HepG2 (cell line): Measurements from ENCODE around the gene NPBWR2. TPM values are rescaled to one million over a fixed set of nuclear protein-coding genes. Genes with fewer than 3 reads are reported as not detected.

Experiments
- AHR ChIP-seq: IDR thresholded peaks from 2 replicates; pipeline ENCODE4 v1.6.1; 2018; ENCODE audit warnings: missing genetic modification reagents, missing compliant biosample characterization
- AKAP8 ChIP-seq: sonication (generic); formaldehyde crosslinking; IDR thresholded peaks from 2 replicates; pipeline ENCODE4 v1.5.1; 2020; ENCODE audit warnings: mild to moderate bottlenecking, missing genetic modification reagents
- DMAP1 ChIP-seq: IDR thresholded peaks from 2 replicates; pipeline ENCODE4 v1.6.1; 2016
- DNMT3B ChIP-seq: conservative IDR thresholded peaks from 2 replicates; pipeline ENCODE4 v1.6.1; 2016; ENCODE audit warnings: missing biosample characterization, control low read depth
- DR1 ChIP-seq: sonication (generic); formaldehyde crosslinking; IDR thresholded peaks from 2 replicates; pipeline ENCODE4 v1.8.0; 2021; ENCODE audit warnings: mild to moderate bottlenecking, missing genetic modification reagents, inconsistent platforms
- KLF16 ChIP-seq, 2 experiments: sonication (generic) in 1 of 2; formaldehyde crosslinking in 1 of 2; IDR thresholded peaks; 2 replicates each; pipeline versions ENCODE4 v1.6.1 to v1.8.0; 2016 to 2023; ENCODE audit warnings: missing genetic modification reagents in 2 of 2, missing compliant biosample characterization in 1 of 2
- SP4 ChIP-seq: sonication (generic); formaldehyde crosslinking; IDR thresholded peaks from 2 replicates; pipeline ENCODE4 v1.8.1; 2023; ENCODE audit warnings: mild to moderate bottlenecking, missing genetic modification reagents
- ZNF839 ChIP-seq: sonication (generic); formaldehyde crosslinking; IDR thresholded peaks from 2 replicates; pipeline ENCODE4 v1.4.0; 2020; ENCODE audit warnings: missing genetic modification reagents, mild to moderate bottlenecking, borderline replicate concordance
- polyA plus RNA-seq, 8 experiments: library from polyadenylated mRNA; depleted of rRNA in 3 of 8; stranded (reverse) in 7 of 8; unstranded in 1 of 8; fragments of >200 nt; fragmentation: Illumina TruSeq in 4 of 8; extraction: Trizol in 4 of 8; gene quantifications; 2 replicates each; pipeline versions ENCODE4 v1.2.1 to v1.2.3, GENCODE V29; 2011 to 2016; ENCODE audit warnings: low read depth in 4 of 8, missing spikeins in 1 of 8, mixed read lengths in 1 of 8; ENCODE audit not compliant: insufficient read depth in 1 of 8
- total RNA-seq, 5 experiments: library from RNA; depleted of rRNA; stranded (reverse); fragments of >200 nt; fragmentation: Illumina TruSeq; extraction: Trizol; gene quantifications; 2 replicates each; pipeline ENCODE4 v1.2.3, GENCODE V29; 2016; ENCODE audit warnings: low read depth in 1 of 5
- TF ChIP-seq, protein P1 (sequence below): sonication (generic); formaldehyde crosslinking; IDR thresholded peaks from 2 replicates; pipeline ENCODE4 v1.4.0; 2020; ENCODE audit warnings: missing genetic modification reagents
- TF ChIP-seq, protein P2 (sequence below): sonication (generic); formaldehyde crosslinking; IDR thresholded peaks from 2 replicates; pipeline ENCODE4 v1.5.0; 2020; ENCODE audit warnings: mild to moderate bottlenecking, missing genetic modification reagents, borderline replicate concordance
- TF ChIP-seq, protein P3 (sequence below): IDR thresholded peaks from 2 replicates; pipeline ENCODE4 v1.6.1; 2016
- TF ChIP-seq, protein P4 (sequence below): sonication (generic); formaldehyde crosslinking; IDR thresholded peaks from 2 replicates; pipeline ENCODE4 v1.9.0; 2021; ENCODE audit warnings: missing genetic modification reagents, borderline replicate concordance
- TF ChIP-seq, protein P5 (sequence below): sonication (generic); formaldehyde crosslinking; IDR thresholded peaks from 2 replicates; pipeline ENCODE4 v1.4.0; 2020; ENCODE audit warnings: mild to moderate bottlenecking, low read depth, missing genetic modification reagents

NPBWR2 gene
- total and polyA plus RNA-seq, 2 of the 13 experiments (the other 11 are each of a cell fraction or from before 2014, with no cell fraction given) = not detected

DNA sequence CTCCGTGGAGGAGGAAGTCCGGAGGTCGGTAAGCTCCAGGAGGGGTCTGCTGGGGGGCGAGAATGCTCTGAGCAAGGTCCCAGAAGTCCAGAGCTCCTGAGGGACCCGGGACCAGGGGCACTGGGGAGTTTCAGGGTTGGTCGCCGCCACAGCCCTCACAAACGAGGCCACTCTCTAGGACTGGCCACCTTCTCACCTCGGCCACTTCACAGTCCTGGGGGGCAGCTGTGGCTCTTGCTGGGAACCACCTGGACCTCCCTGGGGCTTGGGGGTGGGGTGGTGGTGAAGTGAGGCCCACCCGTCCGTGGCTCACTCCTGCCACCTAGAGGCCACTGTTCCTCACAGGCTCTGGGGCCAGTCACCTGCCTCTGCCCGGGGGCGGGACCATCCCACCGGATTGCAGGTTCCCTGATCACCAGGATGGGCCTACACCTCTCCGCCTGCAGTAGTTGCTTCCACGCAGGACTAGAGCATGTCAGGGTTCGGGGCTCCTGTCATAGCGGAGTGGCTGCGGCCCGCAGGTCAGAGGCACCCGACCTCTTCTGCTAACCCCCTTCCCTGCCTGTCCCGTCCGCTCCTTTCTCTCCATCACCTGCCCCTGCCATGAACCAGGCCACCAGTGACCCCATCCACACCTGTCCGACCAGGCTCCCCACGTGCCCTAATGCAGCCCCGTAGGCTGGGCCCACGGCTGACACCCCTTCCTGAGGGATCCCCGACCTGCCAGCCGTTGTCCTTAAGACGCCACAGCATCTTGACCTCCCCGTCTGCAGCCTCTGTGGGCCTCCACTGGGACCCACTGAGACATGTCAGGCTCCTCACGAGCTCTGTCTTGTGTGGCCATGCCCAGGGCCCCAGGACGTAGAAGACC lies 49.5 kb downstream of the NPBWR2 start (continued):
- TF ChIP-seq, protein P1, sequence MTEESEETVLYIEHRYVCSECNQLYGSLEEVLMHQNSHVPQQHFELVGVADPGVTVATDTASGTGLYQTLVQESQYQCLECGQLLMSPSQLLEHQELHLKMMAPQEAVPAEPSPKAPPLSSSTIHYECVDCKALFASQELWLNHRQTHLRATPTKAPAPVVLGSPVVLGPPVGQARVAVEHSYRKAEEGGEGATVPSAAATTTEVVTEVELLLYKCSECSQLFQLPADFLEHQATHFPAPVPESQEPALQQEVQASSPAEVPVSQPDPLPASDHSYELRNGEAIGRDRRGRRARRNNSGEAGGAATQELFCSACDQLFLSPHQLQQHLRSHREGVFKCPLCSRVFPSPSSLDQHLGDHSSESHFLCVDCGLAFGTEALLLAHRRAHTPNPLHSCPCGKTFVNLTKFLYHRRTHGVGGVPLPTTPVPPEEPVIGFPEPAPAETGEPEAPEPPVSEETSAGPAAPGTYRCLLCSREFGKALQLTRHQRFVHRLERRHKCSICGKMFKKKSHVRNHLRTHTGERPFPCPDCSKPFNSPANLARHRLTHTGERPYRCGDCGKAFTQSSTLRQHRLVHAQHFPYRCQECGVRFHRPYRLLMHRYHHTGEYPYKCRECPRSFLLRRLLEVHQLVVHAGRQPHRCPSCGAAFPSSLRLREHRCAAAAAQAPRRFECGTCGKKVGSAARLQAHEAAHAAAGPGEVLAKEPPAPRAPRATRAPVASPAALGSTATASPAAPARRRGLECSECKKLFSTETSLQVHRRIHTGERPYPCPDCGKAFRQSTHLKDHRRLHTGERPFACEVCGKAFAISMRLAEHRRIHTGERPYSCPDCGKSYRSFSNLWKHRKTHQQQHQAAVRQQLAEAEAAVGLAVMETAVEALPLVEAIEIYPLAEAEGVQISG (CRISPR knock-in tag) = peak; percentile 80
- TF ChIP-seq SP4 (CRISPR knock-in tag) = no peak; the same call in 1 of the 2 replicates
- TF ChIP-seq, protein P2, sequence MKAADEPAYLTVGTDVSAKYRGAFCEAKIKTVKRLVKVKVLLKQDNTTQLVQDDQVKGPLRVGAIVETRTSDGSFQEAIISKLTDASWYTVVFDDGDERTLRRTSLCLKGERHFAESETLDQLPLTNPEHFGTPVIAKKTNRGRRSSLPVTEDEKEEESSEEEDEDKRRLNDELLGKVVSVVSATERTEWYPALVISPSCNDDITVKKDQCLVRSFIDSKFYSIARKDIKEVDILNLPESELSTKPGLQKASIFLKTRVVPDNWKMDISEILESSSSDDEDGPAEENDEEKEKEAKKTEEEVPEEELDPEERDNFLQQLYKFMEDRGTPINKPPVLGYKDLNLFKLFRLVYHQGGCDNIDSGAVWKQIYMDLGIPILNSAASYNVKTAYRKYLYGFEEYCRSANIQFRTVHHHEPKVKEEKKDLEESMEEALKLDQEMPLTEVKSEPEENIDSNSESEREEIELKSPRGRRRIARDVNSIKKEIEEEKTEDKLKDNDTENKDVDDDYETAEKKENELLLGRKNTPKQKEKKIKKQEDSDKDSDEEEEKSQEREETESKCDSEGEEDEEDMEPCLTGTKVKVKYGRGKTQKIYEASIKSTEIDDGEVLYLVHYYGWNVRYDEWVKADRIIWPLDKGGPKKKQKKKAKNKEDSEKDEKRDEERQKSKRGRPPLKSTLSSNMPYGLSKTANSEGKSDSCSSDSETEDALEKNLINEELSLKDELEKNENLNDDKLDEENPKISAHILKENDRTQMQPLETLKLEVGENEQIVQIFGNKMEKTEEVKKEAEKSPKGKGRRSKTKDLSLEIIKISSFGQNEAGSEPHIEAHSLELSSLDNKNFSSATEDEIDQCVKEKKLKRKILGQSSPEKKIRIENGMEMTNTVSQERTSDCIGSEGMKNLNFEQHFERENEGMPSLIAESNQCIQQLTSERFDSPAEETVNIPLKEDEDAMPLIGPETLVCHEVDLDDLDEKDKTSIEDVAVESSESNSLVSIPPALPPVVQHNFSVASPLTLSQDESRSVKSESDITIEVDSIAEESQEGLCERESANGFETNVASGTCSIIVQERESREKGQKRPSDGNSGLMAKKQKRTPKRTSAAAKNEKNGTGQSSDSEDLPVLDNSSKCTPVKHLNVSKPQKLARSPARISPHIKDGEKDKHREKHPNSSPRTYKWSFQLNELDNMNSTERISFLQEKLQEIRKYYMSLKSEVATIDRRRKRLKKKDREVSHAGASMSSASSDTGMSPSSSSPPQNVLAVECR (CRISPR knock-in tag) = peak; percentile 31; the same call in 1 of the 2 replicates
- TF ChIP-seq, protein P3, sequence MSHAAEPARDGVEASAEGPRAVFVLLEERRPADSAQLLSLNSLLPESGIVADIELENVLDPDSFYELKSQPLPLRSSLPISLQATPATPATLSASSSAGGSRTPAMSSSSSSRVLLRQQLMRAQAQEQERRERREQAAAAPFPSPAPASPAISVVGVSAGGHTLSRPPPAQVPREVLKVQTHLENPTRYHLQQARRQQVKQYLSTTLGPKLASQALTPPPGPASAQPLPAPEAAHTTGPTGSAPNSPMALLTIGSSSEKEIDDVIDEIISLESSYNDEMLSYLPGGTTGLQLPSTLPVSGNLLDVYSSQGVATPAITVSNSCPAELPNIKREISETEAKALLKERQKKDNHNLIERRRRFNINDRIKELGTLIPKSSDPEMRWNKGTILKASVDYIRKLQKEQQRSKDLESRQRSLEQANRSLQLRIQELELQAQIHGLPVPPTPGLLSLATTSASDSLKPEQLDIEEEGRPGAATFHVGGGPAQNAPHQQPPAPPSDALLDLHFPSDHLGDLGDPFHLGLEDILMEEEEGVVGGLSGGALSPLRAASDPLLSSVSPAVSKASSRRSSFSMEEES = peak; percentile 68
- no peak for TF ChIP-seq ZNF839 (CRISPR knock-in tag)
- no peak; the same call in none of the 2 replicates for TF ChIP-seq AKAP8 (CRISPR knock-in tag)
- TF ChIP-seq DNMT3B = 0 out of 2 replicates have a peak, but pooled peaks have one; percentile 24
- peak; percentile 4; the same call in 1 of the 2 replicates for TF ChIP-seq AHR
- TF ChIP-seq DMAP1 (CRISPR knock-in tag) = no peak; the same call in 1 of the 2 replicates
- TF ChIP-seq DR1 = no peak
- TF ChIP-seq, protein P4, sequence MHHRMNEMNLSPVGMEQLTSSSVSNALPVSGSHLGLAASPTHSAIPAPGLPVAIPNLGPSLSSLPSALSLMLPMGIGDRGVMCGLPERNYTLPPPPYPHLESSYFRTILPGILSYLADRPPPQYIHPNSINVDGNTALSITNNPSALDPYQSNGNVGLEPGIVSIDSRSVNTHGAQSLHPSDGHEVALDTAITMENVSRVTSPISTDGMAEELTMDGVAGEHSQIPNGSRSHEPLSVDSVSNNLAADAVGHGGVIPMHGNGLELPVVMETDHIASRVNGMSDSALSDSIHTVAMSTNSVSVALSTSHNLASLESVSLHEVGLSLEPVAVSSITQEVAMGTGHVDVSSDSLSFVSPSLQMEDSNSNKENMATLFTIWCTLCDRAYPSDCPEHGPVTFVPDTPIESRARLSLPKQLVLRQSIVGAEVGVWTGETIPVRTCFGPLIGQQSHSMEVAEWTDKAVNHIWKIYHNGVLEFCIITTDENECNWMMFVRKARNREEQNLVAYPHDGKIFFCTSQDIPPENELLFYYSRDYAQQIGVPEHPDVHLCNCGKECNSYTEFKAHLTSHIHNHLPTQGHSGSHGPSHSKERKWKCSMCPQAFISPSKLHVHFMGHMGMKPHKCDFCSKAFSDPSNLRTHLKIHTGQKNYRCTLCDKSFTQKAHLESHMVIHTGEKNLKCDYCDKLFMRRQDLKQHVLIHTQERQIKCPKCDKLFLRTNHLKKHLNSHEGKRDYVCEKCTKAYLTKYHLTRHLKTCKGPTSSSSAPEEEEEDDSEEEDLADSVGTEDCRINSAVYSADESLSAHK (CRISPR knock-in tag) = no peak
- TF ChIP-seq, protein P5, sequence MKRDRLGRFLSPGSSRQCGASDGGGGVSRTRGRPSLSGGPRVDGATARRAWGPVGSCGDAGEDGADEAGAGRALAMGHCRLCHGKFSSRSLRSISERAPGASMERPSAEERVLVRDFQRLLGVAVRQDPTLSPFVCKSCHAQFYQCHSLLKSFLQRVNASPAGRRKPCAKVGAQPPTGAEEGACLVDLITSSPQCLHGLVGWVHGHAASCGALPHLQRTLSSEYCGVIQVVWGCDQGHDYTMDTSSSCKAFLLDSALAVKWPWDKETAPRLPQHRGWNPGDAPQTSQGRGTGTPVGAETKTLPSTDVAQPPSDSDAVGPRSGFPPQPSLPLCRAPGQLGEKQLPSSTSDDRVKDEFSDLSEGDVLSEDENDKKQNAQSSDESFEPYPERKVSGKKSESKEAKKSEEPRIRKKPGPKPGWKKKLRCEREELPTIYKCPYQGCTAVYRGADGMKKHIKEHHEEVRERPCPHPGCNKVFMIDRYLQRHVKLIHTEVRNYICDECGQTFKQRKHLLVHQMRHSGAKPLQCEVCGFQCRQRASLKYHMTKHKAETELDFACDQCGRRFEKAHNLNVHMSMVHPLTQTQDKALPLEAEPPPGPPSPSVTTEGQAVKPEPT = no peak
- peak in 1 of 2 experiments; percentile 54; a peak in 1 of 4 replicates for TF ChIP-seq KLF16 (CRISPR knock-in tag; IDR thresholded peaks at IDR 0.05)
